Panc1 (cell line): ENCODE results near the gene BABAM2.

ENCODE experiments used
- CTCF ChIP-seq: fragments of 450-650 bp; IDR thresholded peaks from 2 replicates; pipeline ENCODE4 v1.5.1; 2017; ENCODE audit warnings: mild to moderate bottlenecking
- POLR2AphosphoS5 ChIP-seq: IDR thresholded peaks from 2 replicates; pipeline ENCODE4 v1.6.1; 2012; ENCODE audit warnings: mild to moderate bottlenecking, low read depth, low read length, moderate library complexity
- REST ChIP-seq, 2 experiments: IDR thresholded peaks; 2 replicates each; pipeline ENCODE4 v1.6.1; 2011 to 2012; ENCODE audit warnings: low read depth in 2 of 2, control low read depth in 1 of 2, low read length in 1 of 2, mild to moderate bottlenecking in 1 of 2, moderate library complexity in 1 of 2; ENCODE audit not compliant: insufficient read depth in 1 of 2
- SIN3A ChIP-seq: IDR thresholded peaks from 2 replicates; pipeline ENCODE4 v1.6.1; 2012; ENCODE audit warnings: low read depth, mild to moderate bottlenecking, low read length, moderate library complexity, borderline replicate concordance; ENCODE audit not compliant: insufficient read depth
- TCF7L2 ChIP-seq: IDR thresholded peaks from 2 replicates; pipeline ENCODE4 v1.6.1; 2011; ENCODE audit warnings: mild to moderate bottlenecking, low read depth, low read length, inconsistent platforms

GRCh38 chr2:28063492-28063962 is 173.0 kb downstream of the BABAM2 start:
- TF ChIP-seq CTCF: no peak
- TF ChIP-seq POLR2AphosphoS5: no peak
- no peak for TF ChIP-seq SIN3A
- no peak for TF ChIP-seq TCF7L2
- TF ChIP-seq REST (IDR thresholded peaks at IDR 0.05; ENCODE audit: insufficient read depth in 1 of 2, low read depth in 2 of 2, low read length in 1 of 2): no peak
